PC-9 (cell line): Measurements from ENCODE around the gene CHKB.
"Not testable (repeated sequence)": the region's sequence is repeated elsewhere in the genome, so short reads cannot be mapped to it uniquely, and the experiment has no call there.

Source experiments
- EZH2 ChIP-seq: fragments of 200-600 bp; sonication (generic); IDR thresholded peaks from 2 replicates; pipeline ENCODE4 v1.8.0; 2017; ENCODE audit warnings: antibody characterized with exemption, low read depth
- TF ChIP-seq, protein P1 (sequence below): fragments of 200-600 bp; sonication (generic); conservative IDR thresholded peaks from 2 replicates; pipeline ENCODE4 v1.6.1; 2017; ENCODE audit warnings: mixed run types, antibody characterized with exemption, mild to moderate bottlenecking, moderate library complexity

DNA sequence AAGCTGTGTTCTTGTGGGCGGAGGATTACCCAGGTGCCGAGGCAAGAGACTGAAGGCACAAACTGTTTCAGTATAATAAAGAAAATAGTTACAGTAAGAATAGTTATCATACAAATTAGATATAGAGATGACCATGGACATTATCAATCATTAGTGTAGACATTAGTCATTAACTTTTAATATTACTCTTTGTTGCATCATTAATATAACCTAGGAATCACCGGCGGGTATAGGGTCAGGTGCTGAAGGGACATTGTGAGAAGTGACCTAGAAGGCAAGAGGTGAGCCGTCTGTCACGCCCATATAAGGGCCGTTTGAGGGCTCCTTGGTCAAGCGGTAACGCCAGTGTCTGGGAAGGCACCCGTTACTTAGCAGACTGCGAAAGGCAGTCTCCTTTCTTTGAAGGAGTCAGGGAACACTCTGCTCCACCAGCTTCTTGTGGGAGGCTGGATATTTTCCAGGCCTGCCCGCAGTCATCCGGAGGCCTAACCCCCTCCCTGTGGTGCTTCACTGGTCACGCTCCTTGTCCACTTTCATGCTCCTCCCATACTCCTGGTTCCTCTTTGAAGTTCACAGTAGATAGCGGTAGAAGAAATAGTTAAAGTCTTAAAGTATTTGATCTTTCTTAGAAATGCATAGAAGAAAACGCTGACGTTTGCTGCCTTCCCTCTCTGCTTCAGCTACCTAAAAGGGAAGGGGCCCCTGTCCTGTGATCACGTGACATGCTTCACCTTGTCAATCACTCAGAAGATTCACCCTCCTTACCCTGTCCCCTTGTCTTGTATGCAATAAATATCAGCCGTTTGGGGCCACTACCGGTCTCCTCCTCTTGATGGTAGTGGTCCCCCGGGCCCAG lies 48.6 kb downstream of the CHKB start:
- TF ChIP-seq, protein P1, sequence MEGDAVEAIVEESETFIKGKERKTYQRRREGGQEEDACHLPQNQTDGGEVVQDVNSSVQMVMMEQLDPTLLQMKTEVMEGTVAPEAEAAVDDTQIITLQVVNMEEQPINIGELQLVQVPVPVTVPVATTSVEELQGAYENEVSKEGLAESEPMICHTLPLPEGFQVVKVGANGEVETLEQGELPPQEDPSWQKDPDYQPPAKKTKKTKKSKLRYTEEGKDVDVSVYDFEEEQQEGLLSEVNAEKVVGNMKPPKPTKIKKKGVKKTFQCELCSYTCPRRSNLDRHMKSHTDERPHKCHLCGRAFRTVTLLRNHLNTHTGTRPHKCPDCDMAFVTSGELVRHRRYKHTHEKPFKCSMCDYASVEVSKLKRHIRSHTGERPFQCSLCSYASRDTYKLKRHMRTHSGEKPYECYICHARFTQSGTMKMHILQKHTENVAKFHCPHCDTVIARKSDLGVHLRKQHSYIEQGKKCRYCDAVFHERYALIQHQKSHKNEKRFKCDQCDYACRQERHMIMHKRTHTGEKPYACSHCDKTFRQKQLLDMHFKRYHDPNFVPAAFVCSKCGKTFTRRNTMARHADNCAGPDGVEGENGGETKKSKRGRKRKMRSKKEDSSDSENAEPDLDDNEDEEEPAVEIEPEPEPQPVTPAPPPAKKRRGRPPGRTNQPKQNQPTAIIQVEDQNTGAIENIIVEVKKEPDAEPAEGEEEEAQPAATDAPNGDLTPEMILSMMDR = not testable (repeated sequence)
- not testable (repeated sequence) for TF ChIP-seq EZH2
